Caco-2 (cell line): ENCODE results near the gene ZBTB39. TPM values are rescaled to one million over a fixed set of nuclear protein-coding genes. Genes with fewer than 3 reads are reported as not detected.
A peak's percentile ranks its signal among the peaks of the same experiment; 100 is the strongest.

Experiments used
- BruUV-seq: library from RNA; stranded (reverse); fragments of 400-500 nt; replicated peaks from 2 replicates; lab custom pipeline; 2021; lab: Mats Ljungman, UMichigan
- CTCF ChIA-PET: fragments of 300-600 bp; sonication (Branson Sonifier 250); formaldehyde crosslinking; loops from one replicate; lab custom pipeline; 2022; ENCODE audit warnings: antibody characterized with exemption; lab: Charles Lee
- POLR2A ChIA-PET: fragments of 300-600 bp; sonication (Branson Sonifier 250); formaldehyde crosslinking; loops from one replicate; lab custom pipeline; 2022; ENCODE audit warnings: antibody characterized with exemption; lab: Charles Lee
- DNase-seq, 2 experiments: peaks; one replicate each; pipeline versions ENCODE4 v3.0.0 to v3.0.0-alpha.2; 2020 to 2022
- H3K27me3 ChIP-seq: replicated peaks from 2 replicates; pipeline ENCODE4 v1.6.0; 2011; ENCODE audit warnings: low read length; ENCODE audit not compliant: control insufficient read depth, insufficient read depth
- H3K36me3 ChIP-seq: 2 replicates; pipeline ENCODE4 v1.5.1; 2011; ENCODE audit warnings: low read length; ENCODE audit not compliant: control insufficient read depth, insufficient read depth
- H3K4me1 ChIP-seq: fragments of 250-450 bp; sonication (Bioruptor Pico); 2 replicates; pipeline ENCODE4 v1.5.1; 2020; ENCODE audit warnings: mild to moderate bottlenecking
- H3K4me3 ChIP-seq: 2 replicates; pipeline ENCODE4 v1.5.1; 2011; ENCODE audit warnings: low read depth, mild to moderate bottlenecking, control low read depth, low read length
- H3K9me3 ChIP-seq: fragments of 250-450 bp; sonication (Bioruptor Pico); 2 replicates; pipeline ENCODE4 v1.5.1; 2020; ENCODE audit warnings: mild to moderate bottlenecking, moderate library complexity
- H3K27ac Mint-ChIP-seq: one replicate; pipeline ENCODE4 v1.8.0; 2022; ENCODE audit warnings: mixed read lengths; ENCODE audit not compliant: unreplicated experiment
- H3K27me3 Mint-ChIP-seq: one replicate; pipeline ENCODE4 v1.8.0; 2022; ENCODE audit warnings: mixed read lengths; ENCODE audit not compliant: insufficient read depth, unreplicated experiment
- H3K36me3 Mint-ChIP-seq: one replicate; pipeline ENCODE4 v1.8.0; 2022; ENCODE audit warnings: mild to moderate bottlenecking, mixed read lengths; ENCODE audit not compliant: insufficient read depth, unreplicated experiment
- H3K4me1 Mint-ChIP-seq: one replicate; pipeline ENCODE4 v1.8.0; 2022; ENCODE audit warnings: low read depth, mixed read lengths; ENCODE audit not compliant: unreplicated experiment
- H3K4me3 Mint-ChIP-seq: one replicate; pipeline ENCODE4 v1.8.0; 2022; ENCODE audit warnings: mild to moderate bottlenecking, moderate library complexity, mixed read lengths; ENCODE audit not compliant: unreplicated experiment
- H3K9me3 Mint-ChIP-seq: one replicate; pipeline ENCODE4 v1.8.0; 2022; ENCODE audit warnings: mixed read lengths; ENCODE audit not compliant: unreplicated experiment
- intact Hi-C: fragments of 100-400 bp; cut with micrococcal nuclease; formaldehyde crosslinking; loops from one replicate; pipeline ENCODE4 v1.10.0; 2022; ENCODE audit not compliant: unreplicated experiment
- total RNA-seq: library from RNA; stranded (reverse); gene quantifications from 2 replicates; pipeline ENCODE4 v1.2.3, GENCODE V29; 2022
- TF ChIP-seq, protein P1 (sequence below), 2 experiments: fragments of 200-600 bp in 1 of 2; IDR thresholded peaks; 1 replicate in 1 of 2; 2 replicates in 1 of 2; pipeline versions ENCODE4 v1.5.1 to v1.8.0; 2011 to 2022; ENCODE audit warnings: antibody characterized with exemption in 1 of 2, control low read depth in 1 of 2, inconsistent platforms in 1 of 2, low read depth in 1 of 2, low read length in 1 of 2, mild to moderate bottlenecking in 1 of 2, moderate library complexity in 1 of 2; ENCODE audit not compliant: insufficient read depth in 1 of 2, severe bottlenecking in 1 of 2, unreplicated experiment in 1 of 2

ZBTB39 gene
- total RNA-seq, 1 experiment from 2014 or later: 12.8 TPM

DNA sequence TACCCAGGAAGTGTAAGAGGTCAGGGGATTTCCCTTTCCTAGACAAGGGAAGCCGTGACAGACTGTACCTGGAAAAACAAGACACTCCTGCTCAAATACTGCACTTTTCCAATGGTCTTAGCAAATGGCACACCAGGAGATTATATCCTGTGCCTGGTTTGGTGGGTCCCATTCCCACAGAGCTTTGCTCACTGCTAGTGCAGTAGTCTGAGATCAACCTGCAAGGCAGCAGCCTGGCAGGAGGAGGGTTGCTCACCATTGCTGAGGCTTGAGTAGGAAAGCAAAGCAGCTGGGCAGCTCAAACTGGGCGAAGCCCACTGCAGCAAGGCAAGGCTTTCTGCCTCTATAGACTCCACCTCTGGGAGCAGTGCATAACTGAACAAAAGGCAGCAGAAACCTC, 47.9 kb downstream of the ZBTB39 start:
- ChIA-PET CTCF (no interaction called here), POLR2A (no interaction called here)
- Histone ChIP-seq H3K27me3 (no peaks in the 10 kb centered on the region), H3K9me3 (no peaks in the 10 kb centered on the region), H3K36me3 (no peaks in the 10 kb centered on the region), H3K4me3 (no peak overlapping the region), H3K4me1 (peaks cover 12% of the 10 kb centered on the region; the same call in 1 of the 2 replicates)
- Mint-ChIP-seq H3K36me3 (no peaks in the 10 kb centered on the region), H3K4me1 (peaks cover 13% of the 10 kb centered on the region), H3K9me3 (no peaks in the 10 kb centered on the region), H3K4me3 (no peak overlapping the region), H3K27ac (no peak overlapping the region), H3K27me3 (no peaks in the 10 kb centered on the region)
- no TSS peak for BruUV-seq
- TF ChIP-seq, protein P1, sequence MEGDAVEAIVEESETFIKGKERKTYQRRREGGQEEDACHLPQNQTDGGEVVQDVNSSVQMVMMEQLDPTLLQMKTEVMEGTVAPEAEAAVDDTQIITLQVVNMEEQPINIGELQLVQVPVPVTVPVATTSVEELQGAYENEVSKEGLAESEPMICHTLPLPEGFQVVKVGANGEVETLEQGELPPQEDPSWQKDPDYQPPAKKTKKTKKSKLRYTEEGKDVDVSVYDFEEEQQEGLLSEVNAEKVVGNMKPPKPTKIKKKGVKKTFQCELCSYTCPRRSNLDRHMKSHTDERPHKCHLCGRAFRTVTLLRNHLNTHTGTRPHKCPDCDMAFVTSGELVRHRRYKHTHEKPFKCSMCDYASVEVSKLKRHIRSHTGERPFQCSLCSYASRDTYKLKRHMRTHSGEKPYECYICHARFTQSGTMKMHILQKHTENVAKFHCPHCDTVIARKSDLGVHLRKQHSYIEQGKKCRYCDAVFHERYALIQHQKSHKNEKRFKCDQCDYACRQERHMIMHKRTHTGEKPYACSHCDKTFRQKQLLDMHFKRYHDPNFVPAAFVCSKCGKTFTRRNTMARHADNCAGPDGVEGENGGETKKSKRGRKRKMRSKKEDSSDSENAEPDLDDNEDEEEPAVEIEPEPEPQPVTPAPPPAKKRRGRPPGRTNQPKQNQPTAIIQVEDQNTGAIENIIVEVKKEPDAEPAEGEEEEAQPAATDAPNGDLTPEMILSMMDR (IDR thresholded peaks at IDR 0.05; ENCODE audit: insufficient read depth in 1 of 2, low read depth in 1 of 2, low read length in 1 of 2, severe bottlenecking in 1 of 2, unreplicated experiment in 1 of 2): no peak
- intact Hi-C loops: no loop called here
- DNase-seq: no peak

DNA sequence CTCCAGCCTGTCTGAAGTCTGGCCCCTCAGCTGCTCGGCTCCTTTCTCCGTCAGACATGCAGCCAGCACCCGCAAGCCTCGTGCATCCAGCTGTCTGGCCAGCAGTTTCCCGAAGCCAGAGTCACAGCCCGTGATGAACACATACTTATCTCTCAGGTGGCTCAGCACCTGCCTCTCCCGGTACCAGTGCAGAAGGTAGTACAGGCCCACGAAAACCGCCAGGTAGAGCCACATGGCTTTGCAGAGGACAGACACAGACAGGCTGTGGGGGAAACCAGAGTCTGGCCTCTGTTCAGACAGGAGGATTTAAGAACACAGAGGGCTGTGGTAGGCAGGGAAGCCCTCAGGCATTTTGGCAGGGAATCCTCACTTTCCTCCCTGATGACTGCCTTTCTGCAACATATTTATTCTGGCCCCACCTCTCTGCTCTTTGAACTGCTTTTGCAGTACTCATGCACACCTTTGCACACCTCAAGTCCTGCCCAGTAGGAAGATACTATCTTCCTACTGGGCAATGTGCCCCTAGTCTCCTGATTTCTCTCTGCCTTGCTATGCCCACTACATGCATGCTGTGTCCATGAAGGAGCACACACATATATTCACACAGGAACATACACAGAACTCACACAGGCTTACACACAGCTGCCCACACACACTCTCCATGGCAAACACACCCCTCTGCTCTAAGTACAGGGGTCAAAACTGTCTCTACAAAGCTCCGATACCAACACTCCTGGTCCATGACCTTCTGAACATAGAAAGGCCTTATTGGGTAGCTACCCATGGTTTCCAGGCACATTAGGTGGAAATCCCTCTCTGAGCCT, 48.9 kb downstream of the ZBTB39 start, which contains the start of gene RDH16:
TSS of gene RDH16 (minus strand) at position 380 of the 824 bp plus-strand sequence. CDS start at position 234, 146 bp downstream.
- POLR2A ChIA-PET: interaction anchor here (0.6 kb wide), 2 partner anchors 71 to 170 kb away, joined by 4 to 6 read pairs; no protein-coding TSS in a partner anchor
- CTCF ChIA-PET: no interaction called here
- intact Hi-C loops: no loop called here

DNA sequence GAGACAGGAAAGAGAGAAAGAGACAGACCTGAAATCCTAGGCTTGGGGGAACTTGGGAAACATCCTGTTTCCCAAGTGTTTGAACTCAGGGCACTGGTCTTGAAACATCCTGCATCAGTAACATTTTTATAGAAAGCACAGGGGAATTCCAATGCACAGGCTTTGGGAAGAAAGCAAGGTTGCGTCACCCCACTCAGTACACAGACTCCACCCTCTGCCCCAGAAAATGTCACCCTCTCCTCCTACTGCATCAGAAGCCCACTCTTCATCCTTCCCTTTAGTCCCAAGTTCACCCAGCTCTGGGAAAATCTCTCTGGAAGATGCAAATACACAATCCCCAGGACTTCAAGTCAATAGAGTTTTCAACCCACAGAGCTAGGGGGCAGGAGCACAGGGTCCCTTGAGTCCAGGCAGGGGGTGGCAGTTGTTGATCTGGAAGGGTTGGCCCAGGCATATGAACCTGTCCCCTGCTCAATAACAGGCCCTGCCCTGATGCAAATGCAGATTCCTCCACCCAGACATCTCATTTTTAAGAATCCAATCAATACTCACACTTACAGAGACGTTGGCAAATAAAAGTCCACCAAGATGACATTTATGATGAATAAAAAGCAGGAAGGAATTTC, 50.6 kb downstream of the ZBTB39 start:
- no peaks in the 10 kb centered on the region for H3K36me3 ChIP-seq
- no peaks in the 10 kb centered on the region for H3K27me3 ChIP-seq
- Mint-ChIP-seq H3K27ac (no peak overlapping the region), H3K4me1 (peaks cover 13% of the 10 kb centered on the region), H3K36me3 (no peaks in the 10 kb centered on the region), H3K9me3 (no peaks in the 10 kb centered on the region), H3K27me3 (no peaks in the 10 kb centered on the region), H3K4me3 (no peak overlapping the region)
- POLR2A ChIA-PET: no interaction called here
- TF ChIP-seq, protein P1 (IDR thresholded peaks at IDR 0.05; ENCODE audit: insufficient read depth in 1 of 2, low read depth in 1 of 2, low read length in 1 of 2, severe bottlenecking in 1 of 2, unreplicated experiment in 1 of 2): no peak
- intact Hi-C loops: no loop called here
- CTCF ChIA-PET: no interaction called here
- DNase-seq: no peak
- H3K9me3 ChIP-seq: no peaks in the 10 kb centered on the region
- no peak overlapping the region for H3K4me3 ChIP-seq
- no TSS peak for BruUV-seq
- peaks cover 12% of the 10 kb centered on the region; the same call in 1 of the 2 replicates for H3K4me1 ChIP-seq

More for the DNA sequence above, 48.9 kb downstream of the ZBTB39 start, which contains the start of gene RDH16:
- peak in 1 of 2 experiments; percentile 16 for DNase-seq
- BruUV-seq: no TSS peak
- Histone ChIP-seq H3K27me3 (no peaks in the 10 kb centered on the region), H3K36me3 (no peaks in the 10 kb centered on the region), H3K9me3 (no peaks in the 10 kb centered on the region), H3K4me3 (no peak within 1 kb of the TSS), H3K4me1 (peaks cover 12% of the 10 kb centered on the region; the same call in 1 of the 2 replicates)
- no peak within 1 kb of the TSS for H3K27ac Mint-ChIP-seq
- H3K36me3 Mint-ChIP-seq: no peaks in the 10 kb centered on the region
- peaks cover 13% of the 10 kb centered on the region for H3K4me1 Mint-ChIP-seq
- no peaks in the 10 kb centered on the region for H3K27me3 Mint-ChIP-seq
- peak within 1 kb of the TSS; percentile 4 for H3K4me3 Mint-ChIP-seq
- TF ChIP-seq, protein P1 (IDR thresholded peaks at IDR 0.05; ENCODE audit: insufficient read depth in 1 of 2, low read depth in 1 of 2, low read length in 1 of 2, severe bottlenecking in 1 of 2, unreplicated experiment in 1 of 2): no peak
- H3K9me3 Mint-ChIP-seq: no peaks in the 10 kb centered on the region
